HG03521 (cell line): Measurements from ENCODE around the gene FH.

ENCODE experiments used
- ATAC-seq: cut with Tn5 transposase; IDR thresholded peaks from one replicate; pipeline ENCODE4 v1.9.1; 2021; ENCODE audit warnings: mild to moderate bottlenecking, moderate library complexity; ENCODE audit not compliant: unreplicated experiment

Gene FH

GRCh38 chr1:241460098-241460873, 59.3 kb downstream of the FH start:
- ATAC-seq, result no peak

- ATAC-seq, result no peak
These were observed 60.3 kb downstream of the FH start for GRCh38 chr1:241459186-241459802.

- no peak for ATAC-seq
These were observed 62.1 kb downstream of the FH start for GRCh38 chr1:241457421-241457820.

DNA sequence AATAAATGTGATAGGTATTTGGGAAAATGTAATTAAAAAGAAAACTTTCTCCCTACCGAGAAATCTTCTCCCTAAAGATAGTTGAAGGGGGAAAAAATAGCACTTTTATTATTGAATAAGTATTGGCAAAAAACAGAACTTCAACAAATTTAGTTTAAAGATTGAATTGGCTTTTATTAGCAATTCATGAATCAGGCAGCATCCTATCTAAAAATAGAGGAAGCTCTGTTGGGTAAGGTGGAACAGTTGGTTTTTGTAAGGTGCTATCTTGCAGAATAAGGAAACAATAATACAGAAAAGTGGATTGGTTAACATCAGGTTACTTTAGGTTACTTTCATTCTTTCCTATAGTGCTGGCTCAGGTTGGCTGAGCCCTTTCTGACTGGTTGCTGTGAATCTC, 62.8 kb downstream of the FH start:
- ATAC-seq, result no peak

- ATAC-seq, result no peak
These were observed 65.8 kb downstream of the FH start for GRCh38 chr1:241453732-241454131.

DNA sequence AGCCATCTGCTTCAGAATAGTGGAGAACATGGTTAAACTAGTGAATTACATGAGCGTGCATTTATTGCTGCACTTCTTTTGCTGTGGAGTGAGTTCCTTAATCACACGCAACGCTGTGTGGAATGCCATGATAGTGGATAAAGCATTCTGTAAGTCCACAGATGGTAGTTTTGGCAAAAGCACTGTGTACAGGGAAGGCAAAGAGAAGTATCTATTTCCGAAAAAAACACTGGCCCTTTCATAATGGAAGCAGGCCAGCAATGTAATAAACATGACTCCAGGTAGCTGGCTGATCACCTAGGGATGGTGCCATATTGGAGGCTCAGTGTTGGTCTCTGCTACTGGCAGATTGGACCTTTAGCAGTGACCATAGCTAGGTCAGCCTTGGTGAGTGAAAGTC, 67.6 kb downstream of the FH start:
- no peak for ATAC-seq
